Thyroid gland (tissue), 4 donors: ENCODE results near the gene TAF13.

Experiments
- CTCF ChIP-seq, 6 experiments: fragments of 200-600 bp in 3 of 6; fragments of 450-650 bp in 3 of 6; sonication (generic) in 3 of 6; IDR thresholded peaks; one replicate each; pipeline ENCODE4 v1.5.1; 2016 to 2019; ENCODE audit warnings: antibody characterized with exemption in 6 of 6, mild to moderate bottlenecking in 2 of 6, inconsistent platforms in 1 of 6, moderate library complexity in 1 of 6
- POLR2A ChIP-seq, 2 donors: fragments of 450-650 bp; IDR thresholded peaks; one replicate each; pipeline ENCODE4 v1.6.1; 2017; ENCODE audit warnings: antibody characterized with exemption in 2 of 2, mild to moderate bottlenecking in 2 of 2, moderate library complexity in 1 of 2

- TF ChIP-seq CTCF (IDR thresholded peaks at IDR 0.05), result no peak
- no peak for TF ChIP-seq POLR2A (IDR thresholded peaks at IDR 0.05)
These were observed 10.7 kb downstream of the TAF13 start for GRCh38 chr1:109065137-109065536.
